ENCODE measurements around the gene NR1D1. TPM values are rescaled to one million over a fixed set of nuclear protein-coding genes. Genes with fewer than 3 reads are reported as not detected.

The NR1D1 gene
- total RNA-seq, 2 experiments from 2014 or later, result 3.3 to 4.8 TPM

DNA sequence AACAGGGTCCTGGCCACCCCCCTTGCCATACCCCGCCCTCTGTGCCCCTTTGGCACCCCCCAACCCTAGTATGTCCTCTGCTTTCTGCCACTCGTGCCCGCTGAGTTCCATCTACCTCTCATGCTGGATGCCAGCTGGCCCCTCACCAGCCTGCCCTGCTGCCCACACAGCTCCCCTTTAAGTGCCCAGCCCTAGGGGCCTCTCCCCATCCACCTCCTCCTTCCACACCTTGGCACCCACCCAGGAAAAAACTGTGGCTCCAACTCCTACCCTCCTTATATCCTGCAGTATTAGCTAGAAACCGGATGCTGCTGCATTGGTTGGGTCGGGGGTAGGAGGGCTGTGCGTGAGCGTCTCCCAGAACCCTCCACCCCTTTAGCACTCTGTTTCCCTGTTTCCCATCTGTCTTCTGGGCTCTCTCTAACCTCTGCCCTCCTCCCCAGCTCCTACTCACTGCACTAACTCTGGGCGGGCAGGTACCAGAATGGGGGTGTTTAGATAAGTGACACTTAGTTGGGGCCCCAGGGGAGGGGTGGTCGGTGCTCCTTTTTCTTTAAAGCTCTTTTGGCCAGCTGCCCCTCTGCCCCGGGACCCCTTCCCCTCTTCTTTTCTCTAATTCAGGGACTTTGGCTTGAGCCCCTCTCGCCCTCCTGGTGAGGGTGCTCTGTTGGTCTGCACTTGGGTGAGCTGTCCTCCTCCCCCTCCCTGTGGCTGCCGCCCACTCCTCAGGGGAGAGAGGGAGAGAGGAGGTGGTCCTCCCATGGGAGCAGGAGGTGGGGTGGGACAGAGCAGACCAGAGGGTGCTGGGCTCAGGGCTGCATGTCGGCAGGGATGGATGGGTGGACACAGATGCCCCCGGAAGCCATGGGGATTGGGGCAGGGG is 9.9 kb downstream of the NR1D1 start:
- Mint-ChIP-seq H3K36me3 (peaks cover 15% of the 10 kb centered on the region), H3K27me3 (no peaks in the 10 kb centered on the region), H3K9me3 (ENCODE audit: low read depth) (no peaks in the 10 kb centered on the region), H3K4me1 (peaks cover 12% of the 10 kb centered on the region), H3K27ac (no peak overlapping the region), H3K4me3 (no peak overlapping the region)
- CTCF ChIA-PET, result interaction anchor here (1.0 to 2.0 kb wide), 5 partner anchors 10 to 77 kb away, joined by 3 to 14 read pairs (median 4); partner anchors contain the start of gene NR1D1
- ATAC-seq (no peak), DNase-seq (no peak)

DNA sequence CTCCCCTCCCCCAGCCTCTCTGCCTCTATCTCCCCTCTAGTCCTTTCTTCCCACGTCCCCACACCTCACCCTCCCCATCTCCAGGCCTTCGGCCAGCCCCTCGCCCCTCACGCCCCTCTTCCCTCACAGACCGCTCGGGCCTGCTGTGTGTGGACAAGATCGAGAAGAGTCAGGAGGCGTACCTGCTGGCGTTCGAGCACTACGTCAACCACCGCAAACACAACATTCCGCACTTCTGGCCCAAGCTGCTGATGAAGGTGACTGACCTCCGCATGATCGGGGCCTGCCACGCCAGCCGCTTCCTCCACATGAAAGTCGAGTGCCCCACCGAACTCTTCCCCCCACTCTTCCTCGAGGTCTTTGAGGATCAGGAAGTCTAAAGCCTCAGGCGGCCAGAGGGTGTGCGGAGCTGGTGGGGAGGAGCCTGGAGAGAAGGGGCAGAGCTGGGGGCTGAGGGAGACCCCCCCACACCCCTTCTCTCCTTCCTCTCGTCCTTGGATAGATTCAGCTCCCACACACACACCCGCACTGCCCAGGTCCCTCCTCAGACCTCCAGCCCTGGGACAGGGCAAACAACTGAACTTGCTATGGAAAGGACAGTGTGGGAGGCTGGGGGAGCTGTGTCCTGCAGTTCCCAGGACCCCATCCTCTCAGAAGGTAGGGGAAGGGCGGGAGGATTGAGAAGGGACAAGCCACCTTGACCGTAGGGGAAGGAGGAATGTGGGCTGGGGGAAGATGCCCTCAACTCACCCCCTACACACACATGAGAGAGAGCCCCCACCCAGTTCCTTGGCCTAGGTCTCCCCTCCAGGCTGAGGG is 11.1 kb downstream of the NR1D1 start:
- ATAC-seq (no peak), DNase-seq (no peak)
- Mint-ChIP-seq H3K9me3 (ENCODE audit: low read depth) (no peaks in the 10 kb centered on the region), H3K36me3 (peaks cover 9% of the 10 kb centered on the region), H3K4me1 (peaks cover 3% of the 10 kb centered on the region), H3K27me3 (no peaks in the 10 kb centered on the region), H3K27ac (no peak overlapping the region), H3K4me3 (no peak overlapping the region)
- CTCF ChIA-PET, result interaction anchor here (0.5 to 1.5 kb wide), 6 partner anchors 11 to 26 kb away, joined by 3 to 5 read pairs (median 3); partner anchors contain the start of gene NR1D1

DNA sequence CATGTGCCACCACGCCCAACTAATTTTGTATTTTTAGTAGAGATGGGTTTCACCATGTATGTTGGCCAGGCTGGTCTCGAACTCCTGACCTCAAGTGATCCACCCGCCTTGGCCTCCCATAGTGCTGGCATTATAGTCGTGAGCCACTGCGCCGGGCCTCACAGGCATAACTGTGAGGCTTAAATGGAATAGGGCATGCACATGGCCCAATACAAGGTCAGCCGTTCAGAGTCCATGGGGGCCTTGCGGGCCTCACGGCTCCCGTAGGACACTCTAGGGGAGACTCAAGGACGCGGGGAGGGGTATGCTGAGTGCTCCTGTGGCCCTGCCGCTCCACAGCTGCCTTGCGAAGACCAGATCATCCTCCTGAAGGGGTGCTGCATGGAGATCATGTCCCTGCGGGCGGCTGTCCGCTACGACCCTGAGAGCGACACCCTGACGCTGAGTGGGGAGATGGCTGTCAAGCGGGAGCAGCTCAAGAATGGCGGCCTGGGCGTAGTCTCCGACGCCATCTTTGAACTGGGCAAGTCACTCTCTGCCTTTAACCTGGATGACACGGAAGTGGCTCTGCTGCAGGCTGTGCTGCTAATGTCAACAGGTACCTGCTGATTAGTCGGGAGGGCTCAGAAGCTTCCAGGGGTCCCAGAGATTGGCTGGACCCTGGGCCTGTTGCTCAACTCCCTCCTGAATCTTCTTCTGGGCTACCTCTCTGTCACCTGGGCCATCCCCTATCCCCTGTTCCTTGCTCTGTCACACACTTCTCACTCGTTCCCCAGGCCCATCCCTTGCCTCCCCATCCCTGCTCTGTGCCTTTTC is 12.3 kb downstream of the NR1D1 start:
- CTCF ChIA-PET, result interaction anchor here (0.8 to 0.9 kb wide), 2 partner anchors 13 to 25 kb away, joined by 3 read pairs; no protein-coding TSS in a partner anchor
- no peak for ATAC-seq
- Mint-ChIP-seq H3K4me1 (no peaks in the 10 kb centered on the region), H3K9me3 (ENCODE audit: low read depth) (no peaks in the 10 kb centered on the region), H3K27me3 (no peaks in the 10 kb centered on the region), H3K27ac (no peak overlapping the region), H3K4me3 (no peak overlapping the region), H3K36me3 (peaks cover 1% of the 10 kb centered on the region)
- no peak for DNase-seq

DNA sequence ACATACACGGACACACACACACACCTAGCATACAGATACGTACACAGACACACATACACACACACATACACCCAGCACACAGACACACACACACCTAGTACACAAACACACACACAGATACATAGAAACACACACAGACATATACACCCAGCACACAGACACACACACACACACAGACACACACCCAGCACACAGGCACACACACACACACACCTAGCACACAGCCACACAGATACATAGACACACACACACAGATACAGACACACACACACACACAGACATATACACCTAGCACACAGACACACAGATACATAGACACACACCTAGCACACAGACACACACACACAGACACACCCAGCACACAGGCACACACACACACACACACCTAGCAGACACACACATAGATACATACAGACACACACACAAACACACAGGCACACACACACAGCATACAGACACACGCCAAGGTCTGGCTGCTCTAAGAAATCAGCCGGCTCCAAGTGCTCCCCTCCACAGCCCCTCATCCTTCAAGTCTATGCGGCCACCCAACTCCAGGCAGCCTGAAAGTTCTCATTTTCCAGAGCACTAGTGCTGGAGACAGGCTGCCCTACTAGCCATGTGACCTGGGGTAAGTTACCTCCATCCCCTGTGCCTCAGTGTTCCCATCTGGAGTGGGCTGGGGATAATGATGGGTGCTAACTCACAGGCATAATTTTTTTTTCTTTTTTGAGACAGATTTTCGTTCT is 13.2 kb downstream of the NR1D1 start:
- DNase-seq (no peak), ATAC-seq (no peak)
- Mint-ChIP-seq H3K4me3 (no peak overlapping the region), H3K27me3 (no peaks in the 10 kb centered on the region), H3K27ac (no peak overlapping the region), H3K4me1 (no peaks in the 10 kb centered on the region), H3K36me3 (peaks cover 1% of the 10 kb centered on the region), H3K9me3 (ENCODE audit: low read depth) (no peaks in the 10 kb centered on the region)
- CTCF ChIA-PET, result interaction anchor here (0.8 to 4.1 kb wide), 14 partner anchors 11 to 82 kb away, joined by 3 to 59 read pairs (median 4); partner anchors contain the start of genes CSF3 and MED24

DNA sequence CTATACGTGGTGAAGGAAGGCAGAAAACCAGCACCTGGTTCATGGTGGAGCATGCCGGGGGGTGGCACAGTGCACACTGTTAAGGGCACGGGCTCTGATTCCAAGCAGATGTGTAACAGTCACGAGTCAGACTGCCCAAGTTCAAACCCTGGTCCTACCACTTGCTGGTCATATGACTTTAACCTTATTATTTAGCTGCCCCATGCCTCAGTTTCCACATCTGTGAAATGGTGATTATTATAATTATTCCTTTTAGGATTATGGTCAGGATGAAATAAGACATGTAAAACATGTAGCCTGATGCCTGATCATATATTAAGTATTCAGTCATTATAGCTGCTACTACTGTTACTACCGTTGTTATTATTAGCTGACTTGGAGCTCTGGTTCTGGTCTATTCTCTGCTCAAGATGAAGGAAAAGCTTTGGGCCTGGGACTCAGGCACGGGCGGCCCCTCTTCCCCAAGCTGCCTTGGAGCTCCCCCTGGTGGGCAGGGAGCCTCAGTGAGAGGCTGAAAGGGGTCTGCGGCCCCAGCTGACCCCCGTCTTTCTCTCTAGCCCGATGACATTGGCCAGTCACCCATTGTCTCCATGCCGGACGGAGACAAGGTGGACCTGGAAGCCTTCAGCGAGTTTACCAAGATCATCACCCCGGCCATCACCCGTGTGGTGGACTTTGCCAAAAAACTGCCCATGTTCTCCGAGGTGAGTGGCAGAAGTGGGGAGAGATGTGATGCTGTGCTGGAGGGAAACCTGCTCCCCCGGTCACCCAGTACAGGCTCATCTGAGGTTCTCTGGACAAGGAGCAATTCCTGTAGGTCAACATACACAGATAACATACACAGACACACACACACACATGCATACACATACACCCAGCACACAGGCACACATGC is 14.0 kb downstream of the NR1D1 start:
- Mint-ChIP-seq H3K36me3 (peaks cover 1% of the 10 kb centered on the region), H3K9me3 (ENCODE audit: low read depth) (no peaks in the 10 kb centered on the region), H3K27ac (no peak overlapping the region), H3K27me3 (no peaks in the 10 kb centered on the region), H3K4me3 (no peak overlapping the region), H3K4me1 (no peaks in the 10 kb centered on the region)
- peak; percentile 66 for DNase-seq
- peak; percentile 63 for ATAC-seq
- CTCF ChIA-PET, result interaction anchor here (0.7 to 4.1 kb wide), 23 partner anchors 9 to 82 kb away, joined by 3 to 59 read pairs (median 4); partner anchors contain the start of genes CSF3, MED24, NR1D1 and THRA

DNA sequence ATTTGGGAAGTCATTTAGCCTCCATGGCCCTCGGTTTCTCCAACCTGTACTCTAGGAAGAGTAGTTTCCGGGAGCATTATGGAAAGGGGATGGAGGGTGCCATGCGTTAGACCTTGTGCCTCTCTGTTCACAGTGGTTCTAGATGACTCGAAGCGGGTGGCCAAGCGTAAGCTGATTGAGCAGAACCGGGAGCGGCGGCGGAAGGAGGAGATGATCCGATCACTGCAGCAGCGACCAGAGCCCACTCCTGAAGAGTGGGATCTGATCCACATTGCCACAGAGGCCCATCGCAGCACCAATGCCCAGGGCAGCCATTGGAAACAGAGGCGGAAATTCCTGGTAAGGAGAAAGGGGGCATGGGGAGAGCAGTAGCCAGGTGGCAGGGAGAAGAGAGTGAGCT is 15.9 kb downstream of the NR1D1 start:
- Mint-ChIP-seq H3K9me3 (ENCODE audit: low read depth) (no peaks in the 10 kb centered on the region), H3K27me3 (no peaks in the 10 kb centered on the region), H3K4me1 (no peaks in the 10 kb centered on the region), H3K36me3 (peaks cover 1% of the 10 kb centered on the region), H3K4me3 (no peak overlapping the region), H3K27ac (no peak overlapping the region)
- ATAC-seq, result no peak
- DNase-seq, result no peak
- CTCF ChIA-PET, result interaction anchor here (2.8 to 4.1 kb wide), 2 partner anchors 8 to 28 kb away, joined by 32 to 59 read pairs; no protein-coding TSS in a partner anchor

DNA sequence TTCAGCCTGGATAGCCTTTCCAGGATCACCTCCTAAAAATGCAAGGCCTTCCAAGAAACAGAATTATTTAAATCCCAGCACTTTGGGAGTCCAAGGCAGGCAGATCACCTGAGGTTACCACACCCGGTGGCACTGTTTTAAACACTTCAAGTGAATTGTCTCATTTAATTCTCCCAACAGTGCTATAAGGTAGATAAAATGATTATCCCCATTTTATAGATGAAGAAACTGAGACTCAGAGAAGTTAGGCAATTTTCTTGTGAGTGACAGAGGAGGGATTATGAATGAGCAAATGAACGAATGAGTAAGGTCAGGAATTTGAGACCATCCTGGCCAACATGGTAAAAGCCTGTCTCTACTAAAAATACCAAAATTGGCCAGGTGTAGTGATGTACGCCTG is 20.8 kb downstream of the NR1D1 start:
- no peak overlapping the region for H3K27ac Mint-ChIP-seq
- no peak for ATAC-seq
- H3K36me3 Mint-ChIP-seq, result no peaks in the 10 kb centered on the region
- H3K27me3 Mint-ChIP-seq, result no peaks in the 10 kb centered on the region
- H3K4me1 Mint-ChIP-seq, result peaks cover 11% of the 10 kb centered on the region
- DNase-seq, result no peak
- CTCF ChIA-PET, result no interaction called here
- H3K9me3 Mint-ChIP-seq (ENCODE audit: low read depth), result no peaks in the 10 kb centered on the region
- no peak overlapping the region for H3K4me3 Mint-ChIP-seq

DNA sequence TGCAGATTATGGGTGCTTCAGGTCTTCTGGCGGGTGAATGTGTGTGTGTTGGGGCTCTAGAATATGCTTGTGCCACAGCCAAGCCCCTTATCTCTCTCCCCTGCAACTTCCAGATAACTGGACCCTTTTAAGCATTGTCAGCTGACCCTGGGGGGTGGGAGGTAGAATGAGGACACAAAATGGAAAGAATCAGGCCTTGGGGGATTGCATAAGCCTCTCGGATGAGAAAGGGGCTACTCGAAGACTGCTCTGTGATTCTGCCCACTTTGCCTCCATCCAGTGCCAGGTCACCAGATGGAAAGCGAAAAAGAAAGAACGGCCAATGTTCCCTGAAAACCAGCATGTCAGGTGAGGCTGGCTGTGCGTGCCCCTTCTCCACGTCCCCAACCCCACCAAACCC is 23.8 kb downstream of the NR1D1 start:
- Mint-ChIP-seq H3K27ac (no peak overlapping the region), H3K4me1 (peaks cover 11% of the 10 kb centered on the region), H3K36me3 (no peaks in the 10 kb centered on the region), H3K27me3 (no peaks in the 10 kb centered on the region), H3K4me3 (no peak overlapping the region), H3K9me3 (ENCODE audit: low read depth) (no peaks in the 10 kb centered on the region)
- DNase-seq, result no peak
- CTCF ChIA-PET, result interaction anchor here (0.9 to 5.5 kb wide), 20 partner anchors 8 to 403 kb away, joined by 3 to 85 read pairs (median 13); partner anchors contain the start of genes CSF3, MED24, MSL1 and NR1D1
- ATAC-seq, result no peak

DNA sequence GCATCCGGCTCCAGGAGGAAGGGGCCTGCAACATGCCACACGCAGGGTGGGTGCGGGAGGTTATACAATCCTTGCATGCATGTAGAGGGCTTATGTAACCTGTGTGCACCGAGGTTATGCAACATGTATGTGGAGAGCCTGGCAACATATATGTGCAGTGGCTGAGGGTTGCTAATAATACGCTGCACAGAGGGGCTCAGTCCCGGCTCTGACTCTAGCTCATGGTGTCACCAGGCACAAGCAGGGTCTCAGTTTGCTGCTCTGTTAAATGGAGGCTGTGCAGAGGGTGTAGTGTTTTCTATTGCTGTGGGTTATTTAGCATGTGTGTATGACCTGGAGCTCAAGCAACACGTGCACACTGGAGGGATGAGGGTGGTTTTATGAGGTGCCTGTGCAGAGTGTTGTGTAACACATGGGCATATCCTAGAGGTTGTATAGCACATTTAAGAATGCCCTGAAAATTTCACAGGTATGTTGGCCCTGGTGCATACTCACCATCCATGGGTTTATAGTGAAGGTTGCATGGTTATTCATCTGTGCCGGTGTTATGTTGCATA is 24.4 kb downstream of the NR1D1 start:
- CTCF ChIA-PET, result interaction anchor here (0.6 to 5.5 kb wide), 39 partner anchors 9 to 404 kb away, joined by 3 to 85 read pairs (median 6); partner anchors contain the start of genes CSF3, MED24, MSL1 and NR1D1
- peak; percentile 24 for ATAC-seq
- Mint-ChIP-seq H3K27me3 (no peaks in the 10 kb centered on the region), H3K9me3 (ENCODE audit: low read depth) (no peaks in the 10 kb centered on the region), H3K4me1 (peaks cover 11% of the 10 kb centered on the region), H3K4me3 (no peak overlapping the region), H3K27ac (peak overlapping the region; percentile 62), H3K36me3 (no peaks in the 10 kb centered on the region)
- no peak for DNase-seq

DNA sequence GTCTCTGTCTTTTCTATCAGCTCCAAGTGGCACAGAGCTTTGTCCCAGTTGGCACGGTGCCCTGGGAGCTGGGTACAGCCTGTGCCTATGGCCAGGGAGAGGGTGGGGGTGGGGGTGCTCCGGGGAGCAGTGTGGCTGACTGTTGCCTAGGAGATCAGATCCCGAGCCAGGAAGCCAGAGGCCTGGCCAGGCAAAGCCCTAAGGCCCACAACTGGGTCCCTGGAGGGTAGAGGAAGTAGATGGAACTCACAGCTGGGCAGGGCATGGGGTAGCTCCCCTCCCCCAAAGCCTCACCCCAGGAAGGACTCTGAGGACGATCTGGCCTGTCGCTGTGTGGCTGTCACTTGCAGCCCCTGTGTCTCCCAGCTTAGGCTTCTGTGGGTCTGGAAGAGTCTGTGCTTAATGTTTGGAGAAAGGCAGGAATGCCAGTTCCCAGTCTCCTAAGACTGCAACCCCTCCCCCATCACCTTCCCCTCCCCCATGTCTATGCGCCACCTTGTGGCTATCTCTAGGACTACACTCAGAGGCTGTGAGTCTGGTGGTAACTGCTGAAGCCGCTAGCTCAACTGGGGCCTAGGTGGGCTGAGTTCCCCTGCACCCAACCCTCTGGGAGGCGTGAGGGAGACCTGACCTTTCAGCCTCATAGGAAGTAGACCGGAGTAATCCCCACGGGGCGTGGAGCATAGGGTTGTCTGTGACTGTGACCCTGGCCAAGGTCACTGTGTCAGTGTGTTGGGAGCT is 25.0 kb downstream of the NR1D1 start:
- Mint-ChIP-seq H3K27ac (peak overlapping the region; percentile 62), H3K36me3 (no peaks in the 10 kb centered on the region), H3K27me3 (no peaks in the 10 kb centered on the region), H3K4me1 (peaks cover 11% of the 10 kb centered on the region), H3K9me3 (ENCODE audit: low read depth) (no peaks in the 10 kb centered on the region), H3K4me3 (no peak overlapping the region)
- peak; percentile 81 for ATAC-seq
- peak; percentile 72 for DNase-seq
- CTCF ChIA-PET, result interaction anchor here (0.6 to 5.5 kb wide), 44 partner anchors 10 to 405 kb away, joined by 3 to 85 read pairs (median 5); partner anchors contain the start of genes CSF3, MED24, MSL1 and NR1D1
